Hepatocyte (in vitro differentiated cells): Measurements from ENCODE around the gene ZAP70.

Source experiments
- EZH2 ChIP-seq: fragments of 200-600 bp; sonication (generic); IDR thresholded peaks from 2 replicates; pipeline ENCODE4 v1.6.1; 2016; ENCODE audit warnings: antibody characterized with exemption, mild to moderate bottlenecking, borderline replicate concordance
- EZH2phosphoT487 ChIP-seq: fragments of 200-600 bp; sonication (generic); IDR thresholded peaks from one replicate; pipeline ENCODE4 v1.6.1; 2018; ENCODE audit warnings: antibody characterized with exemption, mild to moderate bottlenecking, low read depth, moderate library complexity; ENCODE audit not compliant: unreplicated experiment, severe bottlenecking
- TF ChIP-seq, protein P1 (sequence below): fragments of 200-600 bp; sonication (generic); IDR thresholded peaks from 2 replicates; pipeline ENCODE4 v1.5.1; 2016; ENCODE audit warnings: antibody characterized with exemption, mild to moderate bottlenecking; ENCODE audit not compliant: poor library complexity

DNA sequence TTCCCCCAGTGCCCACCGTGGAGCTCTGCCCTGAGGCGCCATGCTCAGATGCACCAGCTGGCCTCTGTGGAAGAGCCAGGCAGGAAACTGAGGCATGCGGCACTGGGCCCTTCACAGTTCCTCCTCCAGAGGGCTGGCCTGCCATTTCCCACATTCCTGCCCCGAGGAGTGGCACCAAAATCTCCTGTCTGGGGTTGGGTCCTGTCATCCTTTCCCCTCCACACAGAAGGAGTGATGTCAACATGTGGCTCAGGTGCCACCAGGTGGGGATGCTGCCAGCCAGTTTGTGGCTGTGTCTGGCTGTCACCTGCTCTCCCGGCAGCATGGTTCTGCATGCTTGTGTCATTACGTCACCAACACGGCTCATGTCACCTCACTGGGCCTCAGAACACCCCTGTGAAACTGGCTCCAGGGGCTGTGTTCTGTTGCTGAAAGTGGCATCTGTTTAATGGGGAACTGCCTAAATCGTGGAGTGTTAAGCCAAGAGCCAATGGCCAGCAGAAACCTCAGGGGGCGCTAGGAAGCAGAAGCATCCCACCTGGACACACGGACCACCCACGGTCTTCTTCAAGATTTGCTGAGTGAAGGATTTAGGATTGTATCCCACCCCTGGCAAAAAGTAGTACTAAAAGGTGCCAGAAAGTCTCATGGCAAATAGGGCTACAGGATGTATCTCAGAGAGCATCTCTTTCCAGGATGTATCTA is 51.3 kb downstream of the ZAP70 start:
- TF ChIP-seq, protein P1, sequence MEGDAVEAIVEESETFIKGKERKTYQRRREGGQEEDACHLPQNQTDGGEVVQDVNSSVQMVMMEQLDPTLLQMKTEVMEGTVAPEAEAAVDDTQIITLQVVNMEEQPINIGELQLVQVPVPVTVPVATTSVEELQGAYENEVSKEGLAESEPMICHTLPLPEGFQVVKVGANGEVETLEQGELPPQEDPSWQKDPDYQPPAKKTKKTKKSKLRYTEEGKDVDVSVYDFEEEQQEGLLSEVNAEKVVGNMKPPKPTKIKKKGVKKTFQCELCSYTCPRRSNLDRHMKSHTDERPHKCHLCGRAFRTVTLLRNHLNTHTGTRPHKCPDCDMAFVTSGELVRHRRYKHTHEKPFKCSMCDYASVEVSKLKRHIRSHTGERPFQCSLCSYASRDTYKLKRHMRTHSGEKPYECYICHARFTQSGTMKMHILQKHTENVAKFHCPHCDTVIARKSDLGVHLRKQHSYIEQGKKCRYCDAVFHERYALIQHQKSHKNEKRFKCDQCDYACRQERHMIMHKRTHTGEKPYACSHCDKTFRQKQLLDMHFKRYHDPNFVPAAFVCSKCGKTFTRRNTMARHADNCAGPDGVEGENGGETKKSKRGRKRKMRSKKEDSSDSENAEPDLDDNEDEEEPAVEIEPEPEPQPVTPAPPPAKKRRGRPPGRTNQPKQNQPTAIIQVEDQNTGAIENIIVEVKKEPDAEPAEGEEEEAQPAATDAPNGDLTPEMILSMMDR = no peak
- TF ChIP-seq EZH2 (no peak), EZH2phosphoT487 (no peak)
